OCI-LY7 (cell line): ENCODE results near the gene ELK1. TPM values are rescaled to one million over a fixed set of nuclear protein-coding genes. Genes with fewer than 3 reads are reported as not detected.

ENCODE experiments used
- BruUV-seq: library from RNA; stranded (reverse); fragments of 400-500 nt; replicated peaks from 2 replicates; lab custom pipeline; 2021; lab: Mats Ljungman, UMichigan
- CTCF ChIA-PET: fragments of 300-600 bp; sonication (Branson Sonifier 250); formaldehyde crosslinking; loops from one replicate; lab custom pipeline; 2022; ENCODE audit warnings: antibody characterized with exemption; ENCODE audit not compliant: unreplicated experiment; lab: Charles Lee
- POLR2A ChIA-PET: fragments of 300-600 bp; sonication (Branson Sonifier 250); formaldehyde crosslinking; loops from one replicate; lab custom pipeline; 2022; ENCODE audit warnings: antibody characterized with exemption; lab: Charles Lee
- DNase-seq: peaks from one replicate; pipeline ENCODE4 v3.0.0-alpha.2; 2015; ENCODE audit warnings: low spot score
- H2AFZ ChIP-seq: fragments of 200-600 bp; sonication (generic), shearing (Covaris generic); 2 replicates; pipeline ENCODE4 v1.6.1; 2014; ENCODE audit warnings: mild to moderate bottlenecking, antibody characterized with exemption, low read length, moderate library complexity
- H3K27ac ChIP-seq: fragments of 200-600 bp; sonication (generic); 2 replicates; pipeline ENCODE4 v1.5.1; 2014; ENCODE audit warnings: mixed run types, low read depth, mild to moderate bottlenecking, moderate library complexity, low read length, inconsistent platforms; ENCODE audit not compliant: poor library complexity, severe bottlenecking
- H3K36me3 ChIP-seq: fragments of 200-600 bp; sonication (generic); 2 replicates; pipeline ENCODE4 v1.6.1; 2014; ENCODE audit warnings: mild to moderate bottlenecking, antibody characterized with exemption, low read length, moderate library complexity, mixed read lengths; ENCODE audit not compliant: insufficient read depth
- H3K4me1 ChIP-seq: fragments of 200-600 bp; sonication (generic); 2 replicates; pipeline ENCODE4 v1.5.1; 2014; ENCODE audit warnings: mild to moderate bottlenecking, low read length; ENCODE audit not compliant: insufficient read depth, poor library complexity, severe bottlenecking
- H3K4me2 ChIP-seq: fragments of 200-600 bp; sonication (generic); 2 replicates; pipeline ENCODE4 v1.6.1; 2014; ENCODE audit warnings: mild to moderate bottlenecking, low read length
- H3K4me3 ChIP-seq: fragments of 200-600 bp; sonication (generic); 2 replicates; pipeline ENCODE4 v1.5.1; 2014; ENCODE audit warnings: mild to moderate bottlenecking, low read depth, low read length; ENCODE audit not compliant: poor library complexity, severe bottlenecking
- H3K79me2 ChIP-seq: fragments of 200-600 bp; sonication (generic); 2 replicates; pipeline ENCODE4 v1.6.1; 2016; ENCODE audit warnings: low read depth, mild to moderate bottlenecking, low read length, moderate library complexity, mixed read lengths; ENCODE audit not compliant: insufficient read depth
- H3K9me2 ChIP-seq: fragments of 200-600 bp; sonication (generic); 2 replicates; pipeline ENCODE4 v1.6.1; 2016; ENCODE audit warnings: mild to moderate bottlenecking, low read length, mixed read lengths; ENCODE audit not compliant: insufficient read depth
- H3K9me3 ChIP-seq: fragments of 200-600 bp; sonication (generic); 2 replicates; pipeline ENCODE4 v1.6.1; 2014; ENCODE audit warnings: mild to moderate bottlenecking, mixed run types, low read length, mixed read lengths
- H4K20me1 ChIP-seq: fragments of 200-600 bp; sonication (generic); 2 replicates; pipeline ENCODE4 v1.6.1; 2014; ENCODE audit warnings: mild to moderate bottlenecking, antibody characterized with exemption, low read length, moderate library complexity, mixed read lengths; ENCODE audit not compliant: insufficient read depth
- EZH2phosphoT487 ChIP-seq: fragments of 200-600 bp; sonication (generic); IDR thresholded peaks from 2 replicates; pipeline ENCODE4 v1.6.1; 2018; ENCODE audit warnings: low read depth, borderline replicate concordance, mild to moderate bottlenecking, mixed run types, antibody characterized with exemption, low read length, moderate library complexity, mixed read lengths
- intact Hi-C: fragments of 100-400 bp; cut with micrococcal nuclease; formaldehyde crosslinking; loops from one replicate; pipeline ENCODE4 v1.10.0; 2022; ENCODE audit not compliant: unreplicated experiment
- total RNA-seq, 2 experiments: library from RNA; depleted of rRNA in 1 of 2; stranded (reverse); fragments of >200 nt in 1 of 2; shearing (Covaris generic) in 1 of 2; gene quantifications; 2 replicates each; pipeline ENCODE4 v1.2.3, GENCODE V29; 2014 to 2022
- TF ChIP-seq, protein P1 (sequence below): fragments of 200-600 bp; sonication (generic); conservative IDR thresholded peaks from 2 replicates; pipeline ENCODE4 v1.5.1; 2014; ENCODE audit warnings: mild to moderate bottlenecking, antibody characterized with exemption, low read length, moderate library complexity, mixed read lengths

Gene ELK1
- total RNA-seq, 2 experiments from 2014 or later: 23.3 to 51.0 TPM

DNA sequence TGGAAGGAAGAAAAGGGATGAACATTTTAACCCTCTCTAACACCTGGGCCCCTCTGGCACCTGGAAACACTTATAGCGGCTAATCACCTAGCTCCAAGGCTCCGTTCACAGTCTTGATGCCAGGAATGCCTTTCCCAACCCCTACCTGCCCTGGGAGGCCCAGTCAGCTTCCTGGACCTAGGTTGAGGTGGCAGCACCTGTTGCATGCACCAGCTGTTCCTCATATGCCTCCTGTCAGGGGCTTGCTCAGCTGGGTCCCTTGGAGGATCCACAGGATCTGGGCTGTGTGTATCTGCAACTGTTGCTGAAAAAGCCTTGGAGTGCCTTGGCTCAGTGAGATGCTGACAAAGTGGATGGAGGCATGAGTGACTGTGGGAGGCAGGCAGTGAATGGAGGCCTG lies 25.0 kb downstream of the ELK1 start:
- intact Hi-C loops: loop anchor here (5.0 kb wide), 1 partner anchor 63 kb away; the partner anchor contains the start of gene ARAF
- H4K20me1 ChIP-seq: no peaks in the 10 kb centered on the region
- H3K36me3 ChIP-seq: no peaks in the 10 kb centered on the region
- H2AFZ ChIP-seq: no peak overlapping the region
- POLR2A ChIA-PET: no interaction called here
- no peak for DNase-seq
- H3K9me3 ChIP-seq: no peaks in the 10 kb centered on the region
- H3K9me2 ChIP-seq: no peaks in the 10 kb centered on the region
- no peak overlapping the region for H3K4me3 ChIP-seq
- H3K4me2 ChIP-seq: no peak overlapping the region
- no peak overlapping the region for H3K27ac ChIP-seq
- no peaks in the 10 kb centered on the region for H3K79me2 ChIP-seq
- BruUV-seq: no TSS peak
- CTCF ChIA-PET: no interaction called here
- TF ChIP-seq, protein P1, sequence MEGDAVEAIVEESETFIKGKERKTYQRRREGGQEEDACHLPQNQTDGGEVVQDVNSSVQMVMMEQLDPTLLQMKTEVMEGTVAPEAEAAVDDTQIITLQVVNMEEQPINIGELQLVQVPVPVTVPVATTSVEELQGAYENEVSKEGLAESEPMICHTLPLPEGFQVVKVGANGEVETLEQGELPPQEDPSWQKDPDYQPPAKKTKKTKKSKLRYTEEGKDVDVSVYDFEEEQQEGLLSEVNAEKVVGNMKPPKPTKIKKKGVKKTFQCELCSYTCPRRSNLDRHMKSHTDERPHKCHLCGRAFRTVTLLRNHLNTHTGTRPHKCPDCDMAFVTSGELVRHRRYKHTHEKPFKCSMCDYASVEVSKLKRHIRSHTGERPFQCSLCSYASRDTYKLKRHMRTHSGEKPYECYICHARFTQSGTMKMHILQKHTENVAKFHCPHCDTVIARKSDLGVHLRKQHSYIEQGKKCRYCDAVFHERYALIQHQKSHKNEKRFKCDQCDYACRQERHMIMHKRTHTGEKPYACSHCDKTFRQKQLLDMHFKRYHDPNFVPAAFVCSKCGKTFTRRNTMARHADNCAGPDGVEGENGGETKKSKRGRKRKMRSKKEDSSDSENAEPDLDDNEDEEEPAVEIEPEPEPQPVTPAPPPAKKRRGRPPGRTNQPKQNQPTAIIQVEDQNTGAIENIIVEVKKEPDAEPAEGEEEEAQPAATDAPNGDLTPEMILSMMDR: no peak
- H3K4me1 ChIP-seq: peaks cover 16% of the 10 kb centered on the region

DNA sequence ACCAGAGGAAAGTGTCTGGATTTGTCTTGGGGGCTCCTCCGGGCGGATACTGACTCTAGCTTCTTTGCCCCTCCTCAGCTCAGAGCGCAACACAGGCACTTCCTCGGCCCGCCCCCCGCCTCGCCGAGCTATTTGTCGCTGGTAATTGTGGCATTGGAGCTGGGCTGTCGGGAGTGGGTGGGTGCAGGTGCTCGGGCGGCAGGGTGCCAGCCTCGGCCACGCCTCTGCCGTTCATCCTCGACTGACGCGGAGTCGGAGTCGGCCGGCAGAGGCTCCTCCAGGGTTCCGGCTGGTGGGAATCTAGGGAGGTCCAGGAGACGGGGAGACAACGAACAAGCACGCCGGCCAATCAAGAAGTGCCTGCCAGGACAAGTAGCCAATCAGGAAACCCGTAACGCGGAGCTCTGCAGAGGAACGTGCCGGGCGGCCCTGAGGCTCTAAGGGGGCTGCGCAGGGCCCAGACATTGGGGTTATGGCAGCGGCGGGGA lies 26.8 kb downstream of the ELK1 start:
- H3K27ac ChIP-seq: no peak overlapping the region
- BruUV-seq: no TSS peak
- no peaks in the 10 kb centered on the region for H3K9me3 ChIP-seq
- no peaks in the 10 kb centered on the region for H3K79me2 ChIP-seq
- H3K36me3 ChIP-seq: no peaks in the 10 kb centered on the region
- CTCF ChIA-PET: interaction anchor here (0.6 to 1.0 kb wide), 2 partner anchors 11 to 20 kb away, joined by 3 read pairs; no protein-coding TSS in a partner anchor
- no peak overlapping the region for H3K4me3 ChIP-seq
- H4K20me1 ChIP-seq: no peaks in the 10 kb centered on the region
- H3K4me2 ChIP-seq: no peak overlapping the region
- intact Hi-C loops: no loop called here
- no peak for DNase-seq
- H2AFZ ChIP-seq: no peak overlapping the region
- no peaks in the 10 kb centered on the region for H3K4me1 ChIP-seq
- TF ChIP-seq, protein P1: no peak
- no peak for TF ChIP-seq EZH2phosphoT487
- POLR2A ChIA-PET: interaction anchor here (0.7 kb wide), 1 partner anchor 73 kb away, joined by 4 read pairs; no protein-coding TSS in a partner anchor
- no peaks in the 10 kb centered on the region for H3K9me2 ChIP-seq

DNA sequence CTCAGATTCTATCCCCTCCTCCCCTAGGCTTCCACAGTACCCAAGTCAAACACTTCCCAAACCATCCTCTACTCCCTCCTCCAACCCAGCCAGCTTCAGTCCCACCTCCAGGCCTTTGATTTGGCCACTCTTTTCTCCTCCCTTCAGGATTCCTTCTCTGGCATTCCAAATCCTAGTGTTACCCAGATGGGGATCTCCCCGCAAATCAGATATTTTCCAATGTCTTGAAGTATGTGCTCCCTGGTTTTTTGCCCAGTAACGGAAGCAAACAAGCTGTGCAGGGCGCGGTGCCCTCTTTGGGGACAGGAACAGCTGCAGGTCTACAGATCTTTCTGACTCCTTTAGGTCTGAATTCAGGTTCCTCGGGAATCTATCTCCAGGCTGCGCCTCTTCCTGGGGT lies 28.5 kb downstream of the ELK1 start:
- H3K4me1 ChIP-seq: no peaks in the 10 kb centered on the region
- ChIA-PET CTCF (no interaction called here), POLR2A (no interaction called here)
- H2AFZ ChIP-seq: no peak overlapping the region
- TF ChIP-seq, protein P1: no peak
- no peak for TF ChIP-seq EZH2phosphoT487
- H3K36me3 ChIP-seq: no peaks in the 10 kb centered on the region
- no peak overlapping the region for H3K27ac ChIP-seq
- intact Hi-C loops: no loop called here
- H4K20me1 ChIP-seq: no peaks in the 10 kb centered on the region
- H3K4me2 ChIP-seq: no peak overlapping the region
- H3K4me3 ChIP-seq: no peak overlapping the region
- H3K79me2 ChIP-seq: no peaks in the 10 kb centered on the region
- BruUV-seq: no TSS peak
- DNase-seq: no peak
- H3K9me2 ChIP-seq: no peaks in the 10 kb centered on the region
- no peaks in the 10 kb centered on the region for H3K9me3 ChIP-seq
